Activated CD4-positive, CD25-positive, alpha-beta regulatory T cell treated with anti-CD3 and anti-CD28 coated beads, Interleukin-2, amount 50 U/mL, for 72 hours (primary cell): ENCODE measurements around the gene NMT2.
"Not testable (repeated sequence)": the region's sequence is repeated elsewhere in the genome, so short reads cannot be mapped to it uniquely, and the experiment has no call there.

ENCODE experiments used
- DNase-seq: peaks from one replicate; pipeline ENCODE4 v3.0.0; 2021

NMT2 gene

DNA sequence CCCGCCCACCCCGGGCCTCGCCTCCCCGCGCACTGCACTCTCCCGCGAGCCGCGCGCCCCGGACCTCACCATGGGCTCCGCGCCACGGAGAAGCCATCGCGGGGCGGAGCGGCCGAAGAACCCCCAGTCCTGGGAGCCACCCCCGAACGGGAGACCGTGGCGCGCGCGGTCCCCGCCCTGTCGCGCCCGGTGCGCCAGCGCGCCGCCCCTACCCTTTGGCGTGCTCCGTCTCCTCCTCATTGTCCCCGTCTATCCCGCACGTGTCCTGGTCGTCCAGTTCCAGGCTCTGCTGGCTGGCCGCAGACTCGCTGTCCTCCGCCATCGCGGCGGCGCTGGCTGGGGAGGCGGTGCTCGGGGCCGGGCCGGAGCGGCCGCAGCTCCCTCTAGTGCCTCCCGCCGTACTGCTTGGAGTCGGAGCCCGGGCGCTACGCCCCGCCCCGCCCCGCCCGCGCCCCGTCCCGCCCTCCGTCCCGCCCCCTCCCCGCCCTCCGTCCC is at the start of gene NMT2:
NMT2 (minus strand) TSS at position 403 of the 495 bp plus-strand sequence; CDS start at position 322, 81 bp downstream.
- peak; percentile 84 for DNase-seq

DNA sequence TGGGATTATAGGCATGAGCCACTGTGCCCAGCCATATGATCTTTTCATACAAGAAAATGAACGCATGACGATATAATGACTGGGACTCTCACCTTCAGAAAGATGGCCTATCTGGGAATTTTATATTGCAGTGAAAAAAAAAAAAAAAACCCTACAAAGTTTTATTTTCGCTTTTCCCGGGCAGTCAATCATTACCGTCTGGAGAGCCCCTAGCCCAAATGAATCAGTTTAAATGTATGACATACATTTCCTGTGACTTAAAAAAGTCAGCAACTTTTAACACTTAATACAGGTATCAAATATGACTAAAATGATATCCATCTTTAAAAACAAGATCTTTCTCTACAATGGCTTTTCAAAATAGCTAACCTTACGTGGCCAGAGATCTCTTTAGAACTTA is 48.2 kb upstream of the NMT2 start:
- DNase-seq, result no peak

DNA sequence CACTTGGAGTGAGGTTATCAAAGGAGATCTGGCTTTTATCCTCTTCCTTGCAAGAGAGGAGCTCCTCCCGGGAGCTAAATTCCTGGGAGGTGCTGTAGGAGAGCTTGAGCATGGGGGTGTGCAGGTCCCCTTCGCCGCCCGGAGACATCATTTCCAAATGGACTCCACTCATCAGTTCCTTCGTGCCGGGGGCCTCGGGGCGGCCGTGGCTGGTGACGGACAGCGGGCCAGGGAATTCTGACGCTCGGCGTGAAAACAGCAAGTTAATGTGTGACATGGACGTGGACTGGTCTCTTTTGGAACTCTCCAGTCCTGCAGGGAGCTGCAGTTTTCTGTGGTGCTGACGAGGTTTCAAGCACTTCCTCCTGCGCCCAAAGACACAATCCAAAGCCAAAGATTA is 45.7 kb upstream of the NMT2 start:
- DNase-seq, result no peak

DNA sequence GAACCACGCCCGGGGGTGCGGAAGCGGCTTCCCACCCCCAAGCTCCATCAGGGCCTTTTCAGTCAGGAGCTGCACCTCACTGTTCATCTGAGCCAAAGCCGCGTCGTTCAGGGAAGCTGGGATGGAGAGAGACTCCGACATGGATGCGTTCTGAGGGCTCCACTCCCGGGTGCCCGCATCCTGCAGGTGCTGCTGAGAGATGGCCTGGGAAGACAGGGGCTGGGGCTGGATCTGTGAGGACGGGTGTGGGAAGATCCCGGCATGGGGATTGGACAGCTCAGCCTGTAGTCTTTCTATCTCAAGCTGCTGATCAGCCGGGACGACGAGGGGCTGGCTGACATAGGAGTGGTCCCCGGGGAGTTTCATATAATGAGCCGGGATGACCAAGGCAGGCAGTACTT is 45.0 kb upstream of the NMT2 start:
- no peak for DNase-seq

DNA sequence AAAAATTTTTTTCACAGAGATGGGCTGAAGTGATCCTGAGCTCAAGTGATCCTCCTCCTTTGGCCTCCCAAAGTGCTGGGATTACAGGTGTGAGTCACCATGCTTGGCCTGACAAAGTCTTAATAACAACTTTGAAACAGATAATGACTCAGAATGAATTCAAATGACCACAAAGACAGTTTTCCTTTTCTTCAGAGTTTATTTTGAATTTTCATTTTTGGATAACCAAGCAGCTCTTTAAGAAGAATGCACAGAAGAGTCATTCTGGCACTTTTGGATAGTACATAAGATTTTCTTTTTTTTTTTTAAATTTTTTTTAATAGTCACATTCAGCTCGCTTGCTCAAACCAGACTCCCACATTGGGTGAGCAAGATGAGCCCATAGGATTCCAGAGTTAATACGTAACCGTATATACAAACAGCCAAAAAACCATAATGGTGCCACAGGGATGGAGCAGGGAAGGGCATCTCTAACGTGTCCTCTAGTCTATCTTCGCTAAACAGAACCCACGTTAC is 43.0 kb upstream of the NMT2 start:
- no peak for DNase-seq

DNA sequence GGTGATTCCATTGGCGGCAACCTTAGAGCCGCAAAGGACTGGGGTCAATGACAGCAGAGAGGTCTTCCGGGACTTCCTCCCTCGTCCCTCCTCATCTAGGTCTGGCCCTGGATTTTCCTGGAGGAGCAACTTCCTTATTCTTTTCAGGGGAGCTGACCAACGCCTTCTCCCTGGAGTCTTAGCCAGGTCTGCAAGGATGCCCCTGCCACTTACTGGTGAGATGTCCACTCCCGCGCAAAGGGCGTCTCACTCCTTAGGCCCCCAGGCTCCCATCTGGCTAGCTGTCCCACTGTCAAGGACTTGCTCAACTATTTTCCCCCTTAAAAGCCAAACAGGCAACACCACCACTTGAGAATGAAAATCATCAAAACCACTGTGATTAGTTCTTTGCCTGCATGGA is 42.0 kb upstream of the NMT2 start:
- DNase-seq, result no peak

DNA sequence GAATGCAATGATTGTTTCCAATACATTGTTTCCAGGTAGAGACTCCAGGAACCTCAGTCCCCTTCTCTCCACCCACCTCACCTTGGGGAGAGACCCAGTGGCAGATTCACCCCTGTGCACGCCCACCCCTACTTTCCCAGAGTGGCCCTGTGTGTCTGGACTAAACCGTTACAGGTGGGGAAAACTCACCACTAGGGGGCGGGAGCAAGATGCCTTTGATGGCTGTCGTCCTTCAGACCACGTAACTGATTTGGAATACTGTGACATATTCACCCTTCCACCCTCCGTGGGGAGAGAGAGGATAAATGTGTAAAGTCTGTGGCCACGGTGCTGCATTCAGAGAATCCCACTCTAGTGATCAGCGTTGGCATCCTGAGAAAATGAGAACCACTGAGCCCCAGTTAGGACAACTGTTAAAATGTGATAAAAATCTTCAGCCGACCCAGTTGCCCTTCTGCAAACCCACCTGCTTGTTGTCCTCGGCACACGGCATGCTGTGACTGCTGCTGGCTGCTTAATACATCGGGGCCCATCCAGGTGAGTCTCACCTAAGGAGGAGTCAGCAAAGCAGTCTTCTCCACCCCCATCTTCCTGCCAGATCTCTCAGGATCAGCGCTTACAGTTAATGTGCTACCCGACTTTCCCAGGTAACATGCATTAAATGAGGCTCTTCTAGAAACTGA is 41.5 kb upstream of the NMT2 start:
- DNase-seq, result peak; percentile 80

DNA sequence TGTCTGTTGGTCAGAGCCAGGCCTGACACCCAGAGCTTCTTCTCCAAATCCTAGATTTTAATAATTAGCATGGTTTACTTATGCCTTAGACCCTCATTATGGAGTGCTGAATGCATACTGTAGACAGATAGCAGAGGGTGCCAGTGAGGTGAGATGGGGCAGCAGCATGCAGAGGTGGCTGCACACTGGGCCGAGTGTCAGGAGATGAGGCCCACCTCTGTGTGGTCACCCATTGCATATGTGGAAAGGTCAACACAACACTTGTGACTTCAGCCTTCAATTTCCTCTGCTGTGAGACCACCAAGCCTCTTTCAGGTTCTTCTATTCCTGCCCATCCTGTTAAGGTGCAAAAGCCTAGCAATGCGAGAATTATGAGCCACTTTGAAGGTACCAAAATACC is 39.7 kb upstream of the NMT2 start:
- DNase-seq, result no peak

DNA sequence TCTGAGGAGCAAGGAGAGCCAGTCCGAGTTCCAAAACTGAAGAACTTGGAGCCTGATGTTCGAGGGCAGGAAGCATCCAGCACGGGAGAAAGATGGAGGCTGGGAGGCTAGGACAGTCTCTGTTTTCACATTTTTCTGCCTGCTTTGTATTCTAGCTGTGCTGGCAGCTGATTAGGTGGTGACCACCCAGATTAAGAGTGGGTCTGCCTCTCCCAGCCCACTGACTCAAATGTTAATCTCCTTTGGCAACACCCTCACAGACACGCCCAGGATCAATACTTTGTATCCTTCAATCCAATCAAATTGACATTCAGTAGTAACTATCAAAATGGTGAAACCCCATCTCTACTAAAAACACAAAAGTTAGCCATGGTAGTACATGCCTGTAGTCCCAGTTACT is 38.9 kb upstream of the NMT2 start:
- DNase-seq, result not testable (repeated sequence)

DNA sequence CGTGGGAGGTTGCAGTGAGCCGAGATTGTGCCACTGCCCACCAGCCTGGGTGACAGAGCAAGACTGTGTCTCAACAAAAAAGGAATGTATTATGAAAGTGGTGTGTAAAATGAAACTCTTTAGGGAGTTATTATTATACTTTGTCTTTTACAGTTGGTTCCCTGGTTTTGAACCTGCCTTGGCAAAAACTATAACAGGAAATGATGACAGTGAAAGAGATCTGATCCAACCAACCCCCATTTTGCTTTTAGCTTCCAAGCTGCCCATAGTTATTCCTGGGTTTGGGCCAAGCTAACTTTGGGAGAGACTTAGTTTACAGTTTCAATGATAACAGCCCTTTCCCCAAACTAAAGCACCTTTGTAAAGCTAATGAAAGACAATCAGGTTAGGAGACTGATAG is 34.1 kb upstream of the NMT2 start:
- no peak for DNase-seq

DNA sequence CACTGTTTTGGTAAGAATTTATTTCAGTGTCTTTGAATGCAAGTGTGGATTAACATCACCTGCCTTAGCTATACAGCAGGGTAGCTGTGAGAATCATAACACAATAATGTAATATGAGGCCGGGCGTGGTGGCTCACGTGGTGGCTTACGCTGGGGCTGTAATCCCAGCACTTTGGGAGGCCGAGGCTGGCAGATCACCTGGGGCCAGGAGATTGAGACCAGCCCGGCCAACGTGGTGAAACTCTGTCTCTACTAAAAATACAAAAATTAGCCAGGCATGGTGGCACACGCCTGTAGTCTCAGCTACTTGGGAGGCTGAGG is 33.8 kb upstream of the NMT2 start:
- not testable (repeated sequence) for DNase-seq

DNA sequence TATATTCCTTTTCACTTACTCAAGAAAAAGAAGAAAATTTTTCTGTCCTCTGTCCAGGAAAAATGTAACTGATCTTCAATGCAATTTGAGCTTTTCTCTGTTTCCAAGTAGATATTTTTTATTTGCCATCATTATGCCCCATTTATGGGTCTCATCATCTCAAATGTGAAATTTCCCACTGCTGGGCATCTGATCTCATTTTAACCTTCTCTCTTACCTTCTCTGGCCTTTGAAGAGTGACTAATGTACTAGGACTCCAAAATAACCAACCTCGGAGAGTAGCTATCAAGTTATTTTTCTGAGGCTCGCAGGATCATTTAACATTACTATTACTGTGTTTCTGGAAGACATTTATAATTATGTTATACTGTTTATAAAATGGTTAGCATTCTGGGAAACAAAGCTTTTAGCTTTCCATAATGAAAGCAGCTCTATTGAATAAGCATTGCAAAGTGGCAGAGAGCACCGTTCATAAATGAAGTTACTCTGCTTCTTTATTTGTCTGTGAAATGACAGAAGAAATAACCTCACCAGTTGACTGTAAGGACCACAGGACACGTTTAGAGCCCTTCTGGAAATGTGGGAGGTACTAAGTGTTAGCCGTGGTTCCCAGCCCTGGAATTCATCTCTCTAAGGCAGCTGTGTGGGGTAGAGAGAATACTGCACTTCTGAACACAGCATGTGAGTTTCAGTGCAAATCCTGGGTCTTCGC is 33.3 kb upstream of the NMT2 start:
- no peak for DNase-seq

DNA sequence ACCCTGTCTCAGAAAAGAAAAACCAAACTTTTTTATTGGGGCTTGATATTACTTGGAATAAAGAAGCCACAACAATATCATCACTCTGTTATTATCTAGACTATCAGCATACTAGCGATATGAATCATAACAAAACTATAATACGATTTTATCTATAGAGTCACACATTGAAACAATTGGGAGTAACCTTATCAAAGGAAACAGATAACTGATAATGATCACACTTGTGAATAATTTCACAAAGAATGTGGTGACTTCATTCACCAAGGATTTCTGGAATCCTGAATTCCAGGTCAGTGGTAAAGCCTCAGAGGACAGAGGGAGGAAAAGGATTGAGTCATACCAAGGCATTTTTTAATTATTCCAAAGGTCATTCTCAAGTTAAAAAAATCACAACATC is 32.1 kb upstream of the NMT2 start:
- no peak for DNase-seq

DNA sequence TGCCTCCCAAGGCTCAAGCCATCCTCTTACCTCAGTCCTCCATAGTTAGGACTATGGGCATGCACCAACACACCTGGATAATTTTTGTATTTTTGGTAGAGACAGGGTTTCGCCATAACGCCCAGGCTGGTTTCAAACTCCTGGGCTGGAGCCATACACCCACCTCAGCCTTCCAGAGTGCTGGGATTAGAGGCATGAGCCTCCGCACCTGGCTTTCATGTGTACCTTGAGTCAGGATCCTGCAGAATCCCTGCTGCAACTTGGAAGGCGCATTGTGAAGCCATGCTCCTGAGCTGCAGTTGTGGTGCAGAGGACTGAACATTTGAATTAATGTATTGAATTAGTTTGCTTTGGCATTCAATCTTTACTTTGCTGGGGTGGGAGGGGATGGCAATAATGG is 29.4 kb upstream of the NMT2 start:
- no peak for DNase-seq

DNA sequence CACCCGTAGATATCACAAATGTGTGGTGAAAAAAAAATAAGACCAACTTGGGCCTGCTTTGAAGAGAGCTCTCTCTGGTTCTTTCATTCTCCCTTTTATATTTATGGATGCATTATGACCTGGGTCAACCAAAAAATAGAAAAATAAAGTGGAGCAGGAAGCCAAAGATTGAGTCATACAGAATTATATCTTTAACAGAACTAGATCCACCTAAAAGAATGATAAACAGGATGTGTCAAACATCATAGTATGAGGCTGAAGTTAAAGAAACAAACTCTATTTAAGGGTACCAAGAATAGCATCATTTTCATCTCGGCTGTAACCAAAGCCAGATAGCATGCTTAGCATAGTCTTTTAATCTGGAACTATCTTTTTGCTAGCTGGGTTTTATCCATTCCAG is 28.8 kb upstream of the NMT2 start:
- no peak for DNase-seq

DNA sequence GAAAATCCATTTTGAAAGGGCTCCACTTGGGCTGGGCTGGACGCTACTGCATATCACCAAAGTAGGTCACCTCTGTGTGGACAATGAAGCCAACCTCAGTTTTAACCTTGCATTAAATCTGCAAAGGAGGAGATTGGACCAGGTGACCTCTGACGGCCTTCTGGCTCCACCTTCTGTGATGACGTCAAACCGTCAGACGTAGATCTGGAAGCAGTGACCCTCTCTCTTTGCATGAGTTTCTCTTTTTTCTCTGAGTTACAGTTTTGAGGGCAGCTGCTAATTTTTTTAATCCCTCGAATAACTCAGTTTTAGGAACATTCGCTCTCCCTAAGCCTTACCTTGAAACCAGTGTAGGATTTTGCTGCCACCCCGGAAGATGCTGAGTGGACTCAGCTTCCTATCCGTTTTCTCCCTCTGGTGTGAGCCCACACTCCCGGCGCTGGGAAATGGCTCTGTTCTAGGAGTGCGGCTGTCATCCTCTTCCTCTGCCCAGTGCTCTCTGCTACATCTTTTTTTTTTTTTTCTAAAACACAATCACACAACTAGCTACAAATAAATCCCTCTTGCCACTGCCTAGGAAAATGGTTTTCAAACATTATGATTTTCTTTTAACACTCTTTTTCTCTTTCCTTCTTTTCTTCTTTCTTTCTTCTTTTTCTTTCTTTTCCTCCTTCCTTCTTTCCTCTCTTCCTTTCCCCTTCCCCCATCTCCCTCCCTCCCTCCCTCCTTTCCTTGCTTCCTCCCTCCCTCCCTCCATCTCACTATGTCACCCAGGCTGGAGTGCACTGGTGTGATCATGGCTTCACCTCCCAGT is 27.7 kb upstream of the NMT2 start:
- DNase-seq, result no peak

DNA sequence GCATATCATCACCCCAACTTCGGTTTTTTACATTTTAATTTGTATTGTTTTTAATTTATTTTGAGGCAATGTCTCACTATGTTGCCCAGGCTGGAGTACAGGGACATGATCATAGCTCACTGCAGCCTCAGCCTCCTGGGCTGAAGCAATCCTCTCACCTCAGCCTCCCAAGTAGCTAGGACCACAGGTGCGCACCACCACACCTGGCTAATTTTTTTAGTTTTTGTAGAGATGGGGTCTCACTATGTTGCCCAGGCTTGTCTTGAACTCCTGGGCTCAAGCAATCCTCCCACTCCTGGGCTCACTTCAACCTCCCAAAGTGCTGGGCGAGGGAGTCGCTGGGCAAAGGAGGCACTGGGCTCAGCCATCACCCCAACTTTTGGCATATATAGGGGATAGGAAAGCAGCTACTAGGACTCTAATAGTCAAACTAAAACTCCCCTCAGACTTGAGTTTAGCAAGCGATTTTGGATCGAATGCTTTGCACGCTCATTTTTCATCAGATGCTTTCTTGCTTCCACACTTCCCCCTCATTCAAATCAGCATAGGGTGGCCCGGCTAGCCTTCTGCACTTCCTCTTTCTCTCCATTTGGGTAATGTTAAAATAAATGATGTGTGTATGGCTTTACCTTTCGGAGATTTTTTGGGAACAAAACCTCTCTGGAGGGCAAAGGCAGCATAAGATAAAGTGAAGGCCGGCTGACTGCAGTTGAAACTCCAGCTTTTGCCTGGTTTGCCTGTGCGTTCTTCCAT is 20.8 kb upstream of the NMT2 start:
- DNase-seq, result no peak

DNA sequence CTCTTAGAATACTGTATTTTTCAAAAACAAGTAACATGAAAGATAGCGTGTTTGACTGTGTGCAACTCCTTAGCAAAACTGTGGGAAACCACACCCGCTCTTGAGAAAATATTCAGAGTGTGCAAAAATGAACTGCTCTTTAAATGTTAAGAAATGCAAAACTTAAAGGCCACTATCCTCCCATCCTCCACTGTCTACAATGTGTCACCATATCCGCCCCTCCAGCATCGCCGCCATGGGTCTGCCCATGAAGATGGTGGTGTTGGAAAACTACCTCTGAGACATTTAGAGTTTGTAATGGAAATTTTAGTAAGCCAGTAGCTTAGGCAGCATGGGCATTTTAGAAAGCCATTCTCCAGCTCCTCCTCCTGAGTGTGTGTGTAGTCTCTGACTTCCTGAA is 20.1 kb upstream of the NMT2 start:
- DNase-seq, result peak; percentile 41

DNA sequence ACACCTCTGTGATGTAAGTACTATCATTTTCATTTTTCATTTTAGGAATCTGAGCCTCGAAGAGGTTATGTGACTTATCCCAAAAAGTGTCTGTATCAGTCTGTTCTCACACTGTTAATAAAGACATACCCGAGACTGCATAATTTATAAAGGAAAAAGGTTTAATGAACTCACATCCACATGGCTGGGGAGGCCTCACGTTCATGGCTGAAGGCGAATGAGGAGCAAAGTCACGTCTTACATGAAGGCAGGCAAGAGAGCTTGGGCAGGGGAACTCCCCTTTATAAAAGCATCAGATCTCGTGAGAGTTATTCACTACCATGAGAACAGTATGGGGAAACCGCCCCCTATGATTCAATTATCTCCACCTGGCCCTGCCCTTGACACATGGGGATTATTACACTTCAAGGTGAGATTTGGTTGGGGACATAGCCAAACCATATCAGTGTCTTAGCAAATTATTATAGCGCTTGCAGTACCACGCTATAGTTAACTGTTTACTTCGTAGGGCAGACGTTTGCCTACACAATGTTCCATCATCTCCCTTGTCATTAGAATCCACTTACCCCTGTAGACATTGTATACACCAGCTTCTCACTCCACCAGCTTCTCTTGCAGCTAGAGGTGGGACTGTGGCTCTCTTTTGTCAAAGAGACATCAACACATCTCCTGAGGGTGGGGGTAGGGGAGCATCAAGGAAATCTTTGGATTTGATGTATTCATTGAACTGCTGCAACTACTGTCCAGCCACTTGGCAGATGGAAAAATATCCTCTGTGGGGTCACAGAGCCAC is 15.4 kb upstream of the NMT2 start:
- no peak for DNase-seq

DNA sequence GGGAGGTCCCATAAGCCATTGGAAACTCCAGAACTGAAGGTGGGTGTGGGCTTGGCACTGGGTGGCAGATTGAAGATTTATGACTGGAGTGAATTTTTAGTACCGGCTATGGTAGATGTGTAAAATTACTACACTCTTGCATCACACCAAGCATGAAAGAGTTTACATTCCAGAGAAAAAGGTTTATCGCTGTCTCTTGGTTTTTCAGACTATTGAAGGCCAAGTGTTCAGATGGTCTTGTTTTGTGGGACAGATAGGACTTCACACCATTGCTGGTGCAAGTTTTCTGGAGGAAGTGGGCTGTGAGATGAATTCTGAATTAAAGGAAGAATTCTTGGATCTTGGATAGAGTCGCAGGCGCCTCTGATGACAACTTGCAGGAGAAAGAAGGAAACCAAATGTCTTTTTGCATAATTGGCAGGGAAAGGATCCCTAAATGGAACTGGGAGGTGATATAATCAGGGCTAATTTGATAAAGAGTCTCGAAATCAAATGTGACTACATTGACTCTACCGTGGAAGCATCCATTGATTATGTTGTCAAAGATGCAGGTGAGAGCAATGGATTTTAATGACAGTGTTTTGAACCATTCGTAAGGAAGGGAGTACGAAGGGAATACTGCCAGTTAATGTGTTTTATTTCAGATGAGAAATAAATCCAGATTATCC is 14.2 kb upstream of the NMT2 start:
- DNase-seq, result no peak

DNA sequence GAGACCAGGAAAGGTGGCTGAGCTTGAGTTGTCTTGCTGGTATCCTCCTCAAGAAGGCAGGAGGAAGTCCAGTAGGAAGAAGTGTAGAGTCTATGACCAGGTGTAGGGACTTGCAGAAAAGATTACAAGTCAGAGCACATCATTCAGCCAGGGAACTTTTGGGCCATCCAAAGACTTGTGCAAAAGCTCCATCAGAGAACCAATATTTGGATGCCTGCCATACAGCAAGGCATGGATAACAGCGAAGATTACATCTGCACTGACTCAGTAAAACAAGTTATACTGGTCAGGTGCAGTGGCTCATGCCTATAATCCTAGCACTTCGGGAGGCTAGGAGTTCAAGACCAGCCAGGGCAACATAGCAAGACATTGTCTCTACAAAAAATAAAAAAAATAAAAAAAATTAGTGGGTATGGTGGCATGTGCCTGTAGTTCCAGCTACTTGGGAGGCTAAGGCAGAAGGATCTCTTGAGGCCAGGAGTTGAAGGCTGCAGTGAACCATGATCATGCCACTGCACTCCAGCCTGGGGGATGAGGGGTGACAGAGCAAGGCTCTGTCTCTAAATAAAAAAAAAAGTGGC is 13.2 kb upstream of the NMT2 start:
- no peak for DNase-seq
